Kidney capillary endothelial cell (primary cell): ENCODE data around the gene PROSER2.
"Not testable (repeated sequence)": the region's sequence is repeated elsewhere in the genome, so short reads cannot be mapped to it uniquely, and the experiment has no call there.

ENCODE experiments used
- DNase-seq: peaks from one replicate; pipeline ENCODE4 v3.0.0-alpha.2; 2018; ENCODE audit warnings: low spot score

Gene PROSER2

GRCh38 chr10:11885437-11886137 lies 62.4 kb downstream of the PROSER2 start:
- DNase-seq, result no peak

- no peak for DNase-seq
Measured at GRCh38 chr10:11886138-11886474, 63.0 kb downstream of the PROSER2 start.

GRCh38 chr10:11886851-11887250 lies 63.7 kb downstream of the PROSER2 start:
- DNase-seq, result no peak

DNA sequence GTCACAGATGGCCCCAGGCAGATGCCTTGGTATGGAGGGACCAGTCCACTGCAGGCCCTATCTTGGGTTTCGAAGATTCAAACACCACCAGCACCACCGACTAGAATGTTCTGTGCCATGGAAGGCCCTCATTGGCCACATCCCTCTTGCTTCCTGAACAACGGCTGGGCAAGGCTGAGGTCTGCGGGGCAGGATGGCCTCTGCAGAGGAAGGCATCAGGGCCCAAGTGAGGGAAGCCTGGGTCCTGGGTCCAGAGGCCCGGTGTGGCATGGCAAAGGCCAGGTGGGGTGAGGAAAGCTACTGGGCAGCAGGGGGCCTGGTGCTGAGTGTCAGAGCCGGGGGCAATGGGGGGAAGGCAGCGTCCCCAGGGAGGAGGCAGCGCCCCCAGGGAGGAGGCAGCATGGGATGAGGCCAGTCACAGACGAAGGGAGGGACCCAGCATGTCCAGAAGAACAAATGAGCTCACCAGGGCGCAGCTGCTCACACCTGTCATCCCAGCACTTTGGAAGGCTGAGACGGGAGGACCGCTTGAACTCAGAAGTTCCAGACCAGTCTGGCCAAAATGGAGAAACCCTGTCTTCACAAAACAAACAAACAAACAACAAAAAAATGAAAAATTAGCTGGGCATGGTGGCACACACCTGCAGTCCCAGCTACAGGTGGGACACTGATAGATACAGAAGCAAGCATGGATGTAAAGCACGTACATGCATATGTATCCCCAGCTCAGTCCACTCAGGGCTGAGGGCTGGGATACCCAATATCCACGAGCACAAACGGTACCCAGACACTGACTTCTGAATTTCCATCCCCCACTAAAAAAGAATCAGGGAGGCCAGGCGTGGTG lies 64.4 kb downstream of the PROSER2 start:
- no peak for DNase-seq

DNA sequence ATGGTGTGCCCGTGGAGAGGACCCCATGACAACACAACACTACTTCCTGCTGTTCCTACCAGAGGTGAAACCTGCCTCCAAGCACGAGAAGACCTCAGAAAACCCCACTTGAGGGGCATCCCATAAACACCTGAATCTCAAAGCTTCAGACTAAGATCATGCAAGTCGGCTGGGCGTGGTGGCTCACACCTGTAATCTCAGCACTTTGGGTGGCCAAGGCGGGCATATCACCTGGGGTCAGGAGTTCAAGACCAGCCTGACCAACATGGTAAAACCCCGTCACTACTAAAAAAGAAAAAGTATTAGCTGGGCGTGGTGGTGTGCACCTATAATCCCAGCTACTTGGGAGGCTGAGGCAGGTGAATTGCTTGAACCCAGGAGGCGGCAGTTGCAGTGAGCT lies 66.1 kb downstream of the PROSER2 start:
- not testable (repeated sequence) for DNase-seq

DNA sequence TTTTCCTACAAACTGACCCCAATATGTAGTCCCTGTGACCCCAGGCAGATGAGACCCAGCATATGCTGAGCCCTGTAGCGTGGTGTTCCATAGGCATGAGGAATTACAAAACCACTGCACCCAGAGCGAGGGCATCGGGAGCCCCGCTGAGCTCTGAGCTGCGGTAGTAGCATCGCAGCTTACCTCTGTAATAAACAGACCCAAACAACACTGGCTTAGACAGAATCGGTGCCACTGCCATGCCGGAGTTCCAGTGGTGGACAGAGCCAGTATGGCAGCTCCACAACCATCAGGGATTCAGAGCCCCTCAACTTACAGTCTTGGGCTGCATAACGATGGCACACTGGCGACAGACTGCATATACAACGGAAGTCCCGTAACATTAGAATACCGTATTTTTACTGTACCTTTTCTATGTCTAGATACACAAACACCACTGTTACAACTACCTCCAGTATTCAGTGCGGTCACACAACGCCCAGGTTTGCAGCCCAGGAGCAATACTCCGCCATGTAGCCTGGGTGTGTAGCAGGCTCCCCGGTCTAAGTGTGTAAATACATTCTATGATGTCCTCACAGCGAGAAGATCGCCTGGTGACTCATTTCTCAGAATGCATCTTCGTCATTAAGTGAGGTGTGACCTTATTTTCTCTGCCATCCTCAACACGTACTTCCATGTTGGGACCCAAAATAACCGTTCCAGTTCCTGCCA lies 68.8 kb downstream of the PROSER2 start:
- no peak for DNase-seq

DNA sequence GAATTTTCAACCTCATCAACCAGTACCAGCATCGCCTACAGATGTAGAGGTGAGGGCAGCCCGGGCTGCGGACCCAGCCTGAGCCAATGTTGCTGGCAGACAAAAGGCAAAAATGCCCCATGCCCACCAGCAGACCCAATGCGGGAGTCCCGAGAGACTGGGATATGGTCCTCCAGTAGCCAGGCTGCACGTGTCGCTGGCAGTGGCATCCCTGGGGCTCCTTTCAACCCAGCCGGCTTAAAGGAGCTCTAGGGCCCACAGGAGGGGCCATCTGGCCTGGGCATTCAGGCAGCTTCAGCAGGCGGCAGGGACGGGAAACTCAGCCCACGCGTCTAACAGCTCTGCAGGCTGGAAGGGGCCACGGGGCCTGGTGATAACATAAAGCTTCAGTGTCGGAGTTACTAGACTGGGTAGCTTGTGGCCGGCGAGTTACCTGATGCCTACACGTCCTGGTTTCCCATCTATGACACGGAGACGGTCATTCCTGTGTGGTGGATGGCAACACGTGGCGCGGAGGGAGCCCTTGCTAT lies 70.7 kb downstream of the PROSER2 start:
- DNase-seq, result no peak

DNA sequence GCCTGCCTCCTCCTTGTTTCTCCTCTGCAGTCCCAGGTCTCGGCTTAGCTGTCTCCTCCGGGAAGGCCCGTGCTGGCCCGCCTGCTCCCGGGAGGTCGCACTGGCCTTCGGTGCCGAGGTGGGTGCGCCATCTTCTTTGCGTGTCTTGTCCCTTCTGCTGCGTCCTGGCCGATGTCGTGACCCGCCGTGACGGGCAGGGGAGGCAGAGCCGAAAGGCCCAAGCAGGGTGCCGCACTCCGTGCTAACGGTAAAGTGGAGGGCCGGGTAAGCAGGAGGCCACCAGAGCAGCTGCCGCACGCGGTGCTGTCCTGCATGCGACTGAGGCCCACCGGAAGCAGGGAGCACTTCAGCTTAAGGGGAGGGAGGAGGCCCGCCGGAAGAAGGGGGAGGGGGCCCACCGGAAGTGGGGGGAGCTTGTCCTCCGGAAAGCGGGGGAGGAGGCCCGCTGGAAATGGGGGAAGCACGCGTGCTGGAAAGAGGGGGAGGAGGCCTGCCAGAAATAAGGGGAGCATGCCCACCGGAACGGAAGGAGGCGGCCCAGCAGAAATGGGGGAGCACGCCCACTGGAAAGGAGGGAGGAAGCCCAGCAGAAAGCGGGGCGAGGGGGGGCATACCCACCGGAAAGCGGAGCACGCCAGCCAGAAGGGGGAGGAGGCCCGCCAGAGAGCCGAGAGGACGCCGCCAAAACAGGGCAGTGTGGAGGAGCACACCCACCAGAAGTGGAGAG lies 71.4 kb downstream of the PROSER2 start:
- no peak for DNase-seq

GRCh38 chr10:11895108-11895466 lies 71.9 kb downstream of the PROSER2 start:
- no peak for DNase-seq

DNA sequence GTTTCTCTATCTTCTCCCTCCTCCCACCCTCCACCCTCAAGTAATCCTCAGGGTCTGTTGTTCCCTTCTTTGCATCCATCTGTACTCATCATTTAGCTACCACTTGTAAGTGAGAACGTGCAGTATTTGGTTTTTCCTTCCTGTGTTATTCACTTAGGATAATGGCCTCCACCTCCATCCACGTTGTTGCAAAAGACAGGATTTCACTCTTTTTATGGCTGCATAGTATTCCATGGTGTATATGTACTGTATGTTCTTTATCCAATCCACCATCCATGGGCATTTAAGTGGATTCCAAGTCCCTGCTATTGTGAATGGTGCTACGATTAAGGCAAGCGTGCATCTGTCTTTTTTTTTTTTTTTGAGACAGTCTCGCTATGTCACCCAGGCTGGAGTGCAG lies 72.4 kb downstream of the PROSER2 start:
- no peak for DNase-seq

GRCh38 chr10:11896549-11897200 lies 73.5 kb downstream of the PROSER2 start:
- DNase-seq, result no peak

GRCh38 chr10:11898033-11898371 lies 74.8 kb downstream of the PROSER2 start:
- no peak for DNase-seq

DNA sequence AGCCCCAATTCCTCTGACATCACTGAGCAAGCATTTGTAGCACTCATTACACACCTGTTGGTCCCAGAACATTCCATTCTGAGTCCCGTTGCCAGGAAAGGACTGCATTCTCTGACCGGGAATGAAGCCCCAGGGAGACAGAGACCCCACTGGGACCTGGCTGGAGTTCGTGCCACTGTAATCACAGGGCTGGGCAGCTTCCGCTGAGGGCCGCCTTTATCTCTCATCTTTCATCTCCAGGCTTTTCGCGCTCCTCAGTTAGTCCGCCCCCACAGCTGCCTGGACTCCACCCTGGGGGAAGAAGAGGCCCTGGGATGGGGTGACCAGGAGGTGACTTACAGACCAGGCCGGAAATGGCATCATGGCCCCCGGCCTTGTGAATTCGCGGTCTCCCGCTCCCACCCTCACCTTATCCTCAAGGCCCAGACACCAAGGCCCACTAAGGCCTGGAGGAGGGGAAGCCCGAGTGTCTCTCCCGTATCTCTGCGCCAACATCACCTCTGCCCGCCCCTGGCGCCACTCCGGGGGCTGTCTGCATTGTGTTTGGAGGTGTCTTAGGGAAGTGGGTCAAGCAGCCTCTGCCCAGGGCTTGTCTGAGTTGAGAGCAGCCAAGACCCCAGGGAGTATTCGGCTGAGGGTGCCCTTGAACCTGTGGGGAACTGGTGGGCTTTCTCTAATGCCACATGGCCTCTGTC lies 75.4 kb downstream of the PROSER2 start:
- DNase-seq, result no peak

DNA sequence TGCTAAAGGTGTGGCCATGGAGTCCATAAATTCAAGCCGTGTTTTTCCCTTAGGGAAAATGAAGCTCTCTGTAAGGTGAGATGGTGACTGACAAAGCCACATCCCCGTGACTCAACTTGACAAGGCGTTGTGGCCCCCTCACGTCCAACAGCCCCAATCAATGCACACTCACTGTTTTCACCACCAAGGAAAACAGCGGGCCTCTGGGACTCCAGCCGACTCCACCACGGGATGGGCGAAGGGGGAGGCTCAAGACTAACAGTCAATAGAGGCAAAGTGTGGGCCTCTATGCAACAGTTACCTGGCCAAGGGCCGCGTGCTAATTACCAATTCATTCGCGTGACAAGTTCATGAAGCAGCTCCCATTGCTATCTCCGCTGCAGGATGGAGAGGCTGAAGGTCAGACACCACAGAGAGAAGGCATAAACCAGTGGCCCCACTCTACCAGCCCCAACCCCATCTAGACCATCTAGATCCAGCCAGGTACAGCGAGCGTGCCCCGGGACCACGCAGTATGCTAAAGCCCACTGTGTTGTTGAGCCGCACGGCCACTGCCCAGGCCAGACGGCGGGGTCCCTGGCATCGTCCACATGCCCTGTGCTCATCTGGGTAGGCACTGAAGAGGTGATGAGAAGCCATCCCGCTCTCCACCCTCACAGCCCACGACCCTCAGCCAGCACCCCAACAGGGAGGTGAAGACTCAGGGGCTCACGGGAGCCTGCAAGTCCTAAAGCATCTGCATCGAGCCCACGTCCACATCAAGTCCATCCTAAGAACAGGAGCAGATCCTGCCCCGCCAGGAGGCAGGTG lies 76.1 kb downstream of the PROSER2 start:
- DNase-seq, result no peak

- DNase-seq, result no peak
Measured at GRCh38 chr10:11901036-11901301, 77.8 kb downstream of the PROSER2 start.

DNA sequence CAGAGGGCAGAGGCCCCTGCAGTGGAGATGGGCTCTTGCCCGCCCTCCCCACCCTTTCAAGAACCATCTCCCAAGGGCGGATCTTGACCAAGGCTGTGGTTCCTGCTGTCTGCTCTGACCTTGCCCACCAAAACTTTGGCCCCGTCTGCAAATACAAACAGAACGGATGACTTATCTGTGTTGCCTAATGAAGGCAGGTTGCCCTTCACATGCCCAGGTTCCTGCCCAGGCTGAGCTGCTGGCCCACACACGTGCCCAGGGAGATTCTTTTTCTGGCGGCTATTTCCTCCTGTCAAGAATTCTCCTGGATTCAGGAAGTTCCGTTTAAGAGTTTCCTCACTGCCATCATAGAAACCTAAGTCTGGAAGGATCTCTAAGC lies 78.3 kb downstream of the PROSER2 start:
- DNase-seq, result peak; percentile 24

- DNase-seq, result no peak
Measured at GRCh38 chr10:11901833-11902475, 78.8 kb downstream of the PROSER2 start.

- DNase-seq, result no peak
Measured at GRCh38 chr10:11902646-11903045, 79.5 kb downstream of the PROSER2 start.

- DNase-seq, result no peak
Measured at GRCh38 chr10:11906714-11907113, 83.6 kb downstream of the PROSER2 start.

DNA sequence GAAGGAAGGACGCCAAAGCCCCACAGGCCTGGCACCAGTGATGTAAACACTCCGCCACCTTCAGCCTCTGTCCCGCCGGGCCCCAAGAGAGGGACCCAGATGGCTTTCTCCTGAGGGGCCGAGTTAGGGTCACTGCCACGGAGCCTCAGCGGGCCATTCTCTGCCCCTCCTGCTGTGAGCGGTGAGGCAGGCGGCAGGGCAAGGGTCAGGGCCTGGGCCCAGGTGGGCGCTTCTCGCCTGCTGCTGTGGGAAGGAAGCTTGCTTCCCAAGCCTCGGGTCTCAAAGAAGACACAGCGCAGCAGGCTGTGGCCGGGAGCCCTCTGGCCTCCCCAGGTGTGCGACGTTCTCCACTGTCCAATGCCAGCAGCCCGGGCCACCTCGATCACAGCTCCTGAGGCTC lies 84.8 kb downstream of the PROSER2 start:
- no peak for DNase-seq
